Upper lobe of left lung (tissue), 4 donors: ENCODE data around the gene KCNG2.

Source experiments
- EP300 ChIP-seq, 4 donors: sonication (generic); formaldehyde crosslinking; IDR thresholded peaks; one replicate each; pipeline ENCODE4 v1.5.1; 2017; ENCODE audit warnings: antibody characterized with exemption in 4 of 4, control low read depth in 2 of 4
- POLR2A ChIP-seq, 4 donors: fragments of 450-650 bp; IDR thresholded peaks; one replicate each; pipeline ENCODE4 v1.5.1; 2016 to 2017; ENCODE audit warnings: antibody characterized with exemption in 4 of 4, mild to moderate bottlenecking in 2 of 4
- POLR2AphosphoS5 ChIP-seq, 2 donors: sonication (generic); formaldehyde crosslinking; IDR thresholded peaks; one replicate each; pipeline ENCODE4 v1.5.1; 2017; ENCODE audit warnings: antibody characterized with exemption in 2 of 2
- TF ChIP-seq, protein P1 (sequence below), 6 experiments: fragments of 450-650 bp in 4 of 6; fragments of 200-600 bp in 2 of 6; sonication (generic) in 2 of 6; IDR thresholded peaks; one replicate each; pipeline ENCODE4 v1.5.1; 2016 to 2019; ENCODE audit warnings: antibody characterized with exemption in 6 of 6

DNA sequence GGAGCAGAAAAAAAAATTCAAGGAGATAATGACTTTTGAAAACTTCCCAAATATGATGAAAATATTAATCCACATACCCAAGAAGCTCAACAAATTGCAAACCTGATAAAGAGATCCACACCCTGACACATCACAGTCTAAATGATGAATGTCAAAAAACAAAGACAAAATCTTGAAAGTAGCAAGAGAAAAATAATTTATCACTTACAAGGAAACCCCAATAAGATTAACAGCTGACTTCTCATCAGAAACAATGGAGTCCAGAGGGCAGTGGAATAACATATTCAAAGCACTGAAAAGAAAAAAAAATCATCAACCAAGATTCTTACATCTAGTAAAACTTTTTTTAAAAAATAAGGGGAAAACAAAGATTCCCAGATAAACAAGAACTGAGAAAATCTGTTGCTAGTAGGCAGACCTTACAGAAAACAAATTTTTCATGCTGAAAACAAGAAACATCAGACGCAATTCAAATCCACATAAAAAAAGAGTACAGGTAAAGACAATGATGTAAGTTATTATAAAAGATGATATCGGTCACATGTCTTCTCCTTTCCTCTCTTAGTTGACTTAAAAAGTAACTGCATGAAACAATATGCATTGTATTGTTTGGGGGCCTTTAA is 132.4 kb downstream of the KCNG2 start:
- TF ChIP-seq, protein P1, sequence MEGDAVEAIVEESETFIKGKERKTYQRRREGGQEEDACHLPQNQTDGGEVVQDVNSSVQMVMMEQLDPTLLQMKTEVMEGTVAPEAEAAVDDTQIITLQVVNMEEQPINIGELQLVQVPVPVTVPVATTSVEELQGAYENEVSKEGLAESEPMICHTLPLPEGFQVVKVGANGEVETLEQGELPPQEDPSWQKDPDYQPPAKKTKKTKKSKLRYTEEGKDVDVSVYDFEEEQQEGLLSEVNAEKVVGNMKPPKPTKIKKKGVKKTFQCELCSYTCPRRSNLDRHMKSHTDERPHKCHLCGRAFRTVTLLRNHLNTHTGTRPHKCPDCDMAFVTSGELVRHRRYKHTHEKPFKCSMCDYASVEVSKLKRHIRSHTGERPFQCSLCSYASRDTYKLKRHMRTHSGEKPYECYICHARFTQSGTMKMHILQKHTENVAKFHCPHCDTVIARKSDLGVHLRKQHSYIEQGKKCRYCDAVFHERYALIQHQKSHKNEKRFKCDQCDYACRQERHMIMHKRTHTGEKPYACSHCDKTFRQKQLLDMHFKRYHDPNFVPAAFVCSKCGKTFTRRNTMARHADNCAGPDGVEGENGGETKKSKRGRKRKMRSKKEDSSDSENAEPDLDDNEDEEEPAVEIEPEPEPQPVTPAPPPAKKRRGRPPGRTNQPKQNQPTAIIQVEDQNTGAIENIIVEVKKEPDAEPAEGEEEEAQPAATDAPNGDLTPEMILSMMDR (IDR thresholded peaks at IDR 0.05) = no peak
- TF ChIP-seq POLR2A (IDR thresholded peaks at IDR 0.05) (no peak), POLR2AphosphoS5 (IDR thresholded peaks at IDR 0.05) (no peak), EP300 (IDR thresholded peaks at IDR 0.05) (no peak)
